ENCODE measurements around the gene CLEC16A. TPM values are rescaled to one million over a fixed set of nuclear protein-coding genes. Genes with fewer than 3 reads are reported as not detected.

Gene CLEC16A
- total RNA-seq, 4 donors from 2014 or later = 38.2 to 153 (median 92.7) TPM

GRCh38 chr16:10942352-10943063 lies 1.9 kb upstream of the CLEC16A start, which contains the start of gene DEXI:
Gene DEXI, minus strand, starts transcription at chr16:10942468. Its CDS starts 463 bp downstream, at chr16:10942005.
- peak; percentile 96 for DNase-seq
- WGBS, 2 donors (ENCODE audit: low coverage in 1 of 2) = 5 to 36% methylated on average over 4 to 39 of the region's 55 CpGs
- Histone ChIP-seq H3K4me3 (peak within 1 kb of the TSS; percentile 73 to 96 (median 91)), H3K36me3 (no peaks in the 10 kb centered on the region), H3K4me1 (peaks cover 34 to 76% (median 64%) of the 10 kb centered on the region in 4 donors), H3K9me3 (no peaks in the 10 kb centered on the region), H3K27ac (peak within 1 kb of the TSS; percentile 87 to 89 (median 88)), H3K27me3 (no peaks in the 10 kb centered on the region)
- TF ChIP-seq POLR2AphosphoS5 (IDR thresholded peaks at IDR 0.05) (peak; percentile 92 to 96 (median 94)), EP300 (IDR thresholded peaks at IDR 0.05; ENCODE audit: low read depth) (no peak), POLR2A (IDR thresholded peaks at IDR 0.05) (peak; percentile 65), CTCF (IDR thresholded peaks at IDR 0.05) (peak; percentile 20 to 34 (median 30))
- in situ Hi-C loops (cut with MboI; ENCODE audit: low pct_ligation_motif_present in 1 of 4, low pct_unique_long_range_greater_than_20kb in 1 of 4, low sequenced_read_pairs in 3 of 4) (no loop called here), intact Hi-C loops (cut with DNase I; ENCODE audit: low total_unique reads) (no loop called here)

- peak overlapping the region; percentile 87 to 89 (median 88) for H3K27ac ChIP-seq
- H3K27me3 ChIP-seq = no peaks in the 10 kb centered on the region
- intact Hi-C loops (cut with DNase I; ENCODE audit: low total_unique reads) (no loop called here), in situ Hi-C loops (cut with MboI; ENCODE audit: low pct_ligation_motif_present in 1 of 4, low pct_unique_long_range_greater_than_20kb in 1 of 4, low sequenced_read_pairs in 3 of 4) (no loop called here)
- no peaks in the 10 kb centered on the region for H3K36me3 ChIP-seq
- H3K4me3 ChIP-seq = peak overlapping the region in 3 of 4 donors; percentile 73 to 92 (median 90)
- TF ChIP-seq CTCF (IDR thresholded peaks at IDR 0.05) = no peak
- TF ChIP-seq POLR2AphosphoS5 (IDR thresholded peaks at IDR 0.05) = no peak
- TF ChIP-seq EP300 (IDR thresholded peaks at IDR 0.05; ENCODE audit: low read depth) = no peak
- TF ChIP-seq POLR2A (IDR thresholded peaks at IDR 0.05) = no peak
- no peak for DNase-seq
- H3K4me1 ChIP-seq = peaks cover 29 to 71% (median 59%) of the 10 kb centered on the region in 4 donors
- no peaks in the 10 kb centered on the region for H3K9me3 ChIP-seq
- 70 to 77% methylated on average over 2 to 7 of the region's 7 CpGs for WGBS, 2 donors (ENCODE audit: low coverage in 1 of 2)
Measured at GRCh38 chr16:10943064-10943353, 1.4 kb upstream of the CLEC16A start.

- Histone ChIP-seq H3K4me3 (peak overlapping the region; percentile 66 to 97 (median 90)), H3K9me3 (no peaks in the 10 kb centered on the region), H3K27ac (peak overlapping the region in 3 of 4 donors; percentile 83 to 85 (median 83)), H3K27me3 (no peaks in the 10 kb centered on the region), H3K36me3 (no peaks in the 10 kb centered on the region), H3K4me1 (peaks cover 12 to 49% (median 37%) of the 10 kb centered on the region in 4 donors)
- TF ChIP-seq POLR2A (IDR thresholded peaks at IDR 0.05) (no peak), POLR2AphosphoS5 (IDR thresholded peaks at IDR 0.05) (no peak), EP300 (IDR thresholded peaks at IDR 0.05; ENCODE audit: low read depth) (no peak)
- in situ Hi-C loops (cut with MboI; ENCODE audit: low pct_ligation_motif_present in 1 of 4, low pct_unique_long_range_greater_than_20kb in 1 of 4, low sequenced_read_pairs in 3 of 4) = no loop called here
- intact Hi-C loops (cut with DNase I; ENCODE audit: low total_unique reads) = no loop called here
- no peak for DNase-seq
- 32 to 41% methylated on average over 5 to 14 of the region's 14 CpGs for WGBS, 2 donors (ENCODE audit: low coverage in 1 of 2)
Measured at GRCh38 chr16:10945065-10945787, 862 bp downstream of the CLEC16A start.

- Histone ChIP-seq H3K4me3 (no peak overlapping the region), H3K9me3 (no peaks in the 10 kb centered on the region), H3K27me3 (no peaks in the 10 kb centered on the region), H3K27ac (no peak overlapping the region), H3K36me3 (no peaks in the 10 kb centered on the region), H3K4me1 (peaks cover 9 to 38% (median 26%) of the 10 kb centered on the region in 4 donors)
- intact Hi-C loops (cut with DNase I; ENCODE audit: low total_unique reads) = no loop called here
- no peak for DNase-seq
- TF ChIP-seq POLR2A (IDR thresholded peaks at IDR 0.05) = no peak
- TF ChIP-seq CTCF (IDR thresholded peaks at IDR 0.05) = no peak
- no peak for TF ChIP-seq POLR2AphosphoS5 (IDR thresholded peaks at IDR 0.05)
- no peak for TF ChIP-seq EP300 (IDR thresholded peaks at IDR 0.05; ENCODE audit: low read depth)
- in situ Hi-C loops (cut with MboI; ENCODE audit: low pct_ligation_motif_present in 1 of 4, low pct_unique_long_range_greater_than_20kb in 1 of 4, low sequenced_read_pairs in 3 of 4) = no loop called here
- WGBS, 2 donors (ENCODE audit: low coverage in 1 of 2) = 11 to 61% methylated on average over 1 to 5 of the region's 5 CpGs
Measured at GRCh38 chr16:10946308-10946707, 1.9 kb downstream of the CLEC16A start.

Measured in transverse colon (tissue), 4 donors.